Measurements from ENCODE around the gene PPP2R2B.

Gene PPP2R2B

GRCh38 chr5:146781157-146781556, 97.4 kb downstream of the PPP2R2B start:
- no peak for DNase-seq (ENCODE audit: low read depth in 2 of 2)

- no peak for DNase-seq (ENCODE audit: low read depth in 2 of 2)
Measured at GRCh38 chr5:146779211-146779869, 99.2 kb downstream of the PPP2R2B start.

GRCh38 chr5:146778795-146779194, 99.8 kb downstream of the PPP2R2B start:
- no peak for DNase-seq (ENCODE audit: low read depth in 2 of 2)

GRCh38 chr5:146778261-146778660, 100.3 kb downstream of the PPP2R2B start:
- no peak for DNase-seq (ENCODE audit: low read depth in 2 of 2)

GRCh38 chr5:146772881-146773466, 105.6 kb downstream of the PPP2R2B start:
- no peak for DNase-seq (ENCODE audit: low read depth in 2 of 2)

GRCh38 chr5:146770980-146771379, 107.6 kb downstream of the PPP2R2B start:
- no peak for DNase-seq (ENCODE audit: low read depth in 2 of 2)

GRCh38 chr5:146770546-146770945, 108.0 kb downstream of the PPP2R2B start:
- DNase-seq (ENCODE audit: low read depth in 2 of 2): no peak

- DNase-seq (ENCODE audit: low read depth in 2 of 2): no peak
Measured at GRCh38 chr5:146767534-146767933, 111.0 kb downstream of the PPP2R2B start.

- DNase-seq (ENCODE audit: low read depth in 2 of 2): no peak
Measured at GRCh38 chr5:146766013-146766412, 112.5 kb downstream of the PPP2R2B start.

GRCh38 chr5:146765089-146765832, 113.3 kb downstream of the PPP2R2B start:
- DNase-seq (ENCODE audit: low read depth in 2 of 2): no peak

- DNase-seq (ENCODE audit: low read depth in 2 of 2): no peak
Measured at GRCh38 chr5:146762830-146763229, 115.7 kb downstream of the PPP2R2B start.

GRCh38 chr5:146761811-146762210, 116.7 kb downstream of the PPP2R2B start:
- DNase-seq (ENCODE audit: low read depth in 2 of 2): no peak

- no peak for DNase-seq (ENCODE audit: low read depth in 2 of 2)
Measured at GRCh38 chr5:146758938-146759337, 119.6 kb downstream of the PPP2R2B start.

GRCh38 chr5:146758076-146758475, 120.5 kb downstream of the PPP2R2B start:
- DNase-seq (ENCODE audit: low read depth in 2 of 2): no peak

GRCh38 chr5:146756546-146756945, 122.0 kb downstream of the PPP2R2B start:
- no peak for DNase-seq (ENCODE audit: low read depth in 2 of 2)

GRCh38 chr5:146755793-146756192, 122.8 kb downstream of the PPP2R2B start:
- no peak for DNase-seq (ENCODE audit: low read depth in 2 of 2)

GRCh38 chr5:146754621-146755020, 123.9 kb downstream of the PPP2R2B start:
- no peak for DNase-seq (ENCODE audit: low read depth in 2 of 2)

- no peak for DNase-seq (ENCODE audit: low read depth in 2 of 2)
Measured at GRCh38 chr5:146753641-146754040, 124.9 kb downstream of the PPP2R2B start.

- DNase-seq (ENCODE audit: low read depth in 2 of 2): peak; percentile 36 to 48
Measured at GRCh38 chr5:146751781-146752401, 126.7 kb downstream of the PPP2R2B start.

GRCh38 chr5:146751054-146751453, 127.5 kb downstream of the PPP2R2B start:
- DNase-seq (ENCODE audit: low read depth in 2 of 2): no peak

- DNase-seq (ENCODE audit: low read depth in 2 of 2): no peak
Measured at GRCh38 chr5:146748533-146748932, 130.0 kb downstream of the PPP2R2B start.

- DNase-seq (ENCODE audit: low read depth in 2 of 2): no peak
Measured at GRCh38 chr5:146745931-146746577, 132.5 kb downstream of the PPP2R2B start.
